HG03432 (cell line): ENCODE results near the gene TRIM22.
"Not testable (repeated sequence)": the region's sequence is repeated elsewhere in the genome, so short reads cannot be mapped to it uniquely, and the experiment has no call there.

Source experiments
- ATAC-seq: cut with Tn5 transposase; IDR thresholded peaks from one replicate; pipeline ENCODE4 v1.9.1; 2021; ENCODE audit warnings: mild to moderate bottlenecking, moderate library complexity; ENCODE audit not compliant: unreplicated experiment

TRIM22 gene

DNA sequence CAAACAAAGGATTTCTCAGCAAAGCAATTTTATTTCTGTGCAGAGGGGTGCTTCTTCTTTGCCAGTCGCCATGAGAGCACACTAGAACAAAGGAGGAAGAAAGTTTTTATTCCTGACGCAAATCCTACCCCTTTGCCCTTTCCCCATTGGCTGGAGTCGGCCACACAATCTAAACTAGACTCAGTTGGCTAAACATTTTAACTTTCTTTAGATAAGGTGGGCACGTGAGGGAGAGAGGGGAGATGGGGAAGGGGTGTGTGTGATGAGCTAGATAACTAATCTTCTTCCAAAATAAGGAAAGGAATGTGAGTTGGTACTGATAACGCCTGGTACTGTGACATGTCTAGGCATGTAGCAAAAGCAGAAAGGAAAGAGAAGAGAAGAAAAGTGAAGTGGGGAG, 626 bp downstream of the TRIM22 start:
- no peak for ATAC-seq

DNA sequence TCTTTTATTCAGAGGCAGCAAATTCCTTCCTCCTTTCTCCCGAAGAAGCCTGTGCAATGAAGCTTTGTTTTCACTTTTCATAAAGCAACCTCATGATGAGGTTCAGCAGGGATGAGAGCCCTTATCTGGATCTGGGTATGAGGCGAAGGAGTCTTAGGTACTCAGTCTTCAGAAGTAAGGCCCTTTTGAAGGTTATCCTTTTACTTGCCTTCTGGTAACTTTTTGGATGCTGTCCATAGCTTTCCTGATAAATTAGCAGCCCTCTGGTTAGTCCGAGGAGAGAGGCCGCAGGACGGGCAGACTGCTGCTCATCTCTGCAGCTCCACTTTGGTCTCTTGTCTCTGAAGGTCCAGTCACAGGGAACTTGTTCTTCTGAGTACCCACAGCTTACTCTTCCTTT, 1.1 kb downstream of the TRIM22 start:
- no peak for ATAC-seq

DNA sequence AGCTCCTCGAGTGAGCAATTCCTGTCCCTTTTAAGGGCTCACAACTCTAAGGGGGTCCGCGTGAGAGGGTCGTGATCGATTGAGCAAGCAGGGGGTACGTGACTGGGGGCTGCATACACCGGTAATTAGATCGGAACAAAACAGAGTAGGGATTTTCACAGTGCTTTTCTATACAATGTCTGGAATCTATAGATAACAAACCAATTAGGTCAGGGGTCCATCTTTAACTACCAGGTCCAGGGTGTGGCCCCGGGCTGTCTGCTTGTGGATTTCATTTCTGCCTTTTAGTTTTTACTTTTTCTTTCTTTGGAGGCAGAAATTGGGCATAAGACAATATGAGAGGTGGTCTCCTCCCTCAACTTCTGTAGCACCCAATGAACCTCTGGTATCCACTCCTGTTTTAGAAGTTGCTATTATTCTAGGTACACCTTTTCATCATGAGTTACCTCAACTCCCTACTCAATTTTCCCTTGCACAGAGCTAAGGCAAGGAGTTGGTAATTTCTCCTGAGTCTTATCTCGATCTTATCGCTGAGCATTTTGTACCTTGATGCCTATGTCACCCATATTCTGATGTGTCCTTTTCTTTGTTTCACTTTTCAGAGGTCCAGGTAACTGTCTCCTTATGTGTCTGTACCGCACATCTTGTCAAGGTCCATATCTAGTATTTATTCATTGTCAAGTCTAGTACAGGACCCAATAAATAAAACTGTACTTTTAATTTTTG, 1.8 kb downstream of the TRIM22 start:
- ATAC-seq = not testable (repeated sequence)

- ATAC-seq = no peak
Measured at GRCh38 chr11:5691964-5692361, 2.4 kb downstream of the TRIM22 start.

DNA sequence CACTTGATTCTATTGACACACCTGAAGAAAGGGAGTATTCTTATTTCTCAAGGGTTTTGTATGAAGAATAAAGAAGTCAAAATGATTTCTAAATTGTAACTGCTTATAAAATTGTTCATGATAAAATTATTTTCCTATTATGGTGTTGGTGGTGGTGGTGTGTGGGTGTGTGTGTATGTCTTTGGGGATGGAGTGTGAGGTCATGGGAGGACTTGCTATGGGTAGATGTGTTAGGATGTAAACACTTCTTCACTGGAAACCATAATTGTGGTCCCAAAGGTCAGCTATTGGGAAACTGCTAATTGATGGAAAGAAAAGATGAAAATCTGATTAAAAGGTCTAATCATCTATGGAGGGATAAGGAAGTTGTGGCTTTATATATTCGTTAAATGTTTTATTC, 5.1 kb downstream of the TRIM22 start:
- ATAC-seq = no peak

DNA sequence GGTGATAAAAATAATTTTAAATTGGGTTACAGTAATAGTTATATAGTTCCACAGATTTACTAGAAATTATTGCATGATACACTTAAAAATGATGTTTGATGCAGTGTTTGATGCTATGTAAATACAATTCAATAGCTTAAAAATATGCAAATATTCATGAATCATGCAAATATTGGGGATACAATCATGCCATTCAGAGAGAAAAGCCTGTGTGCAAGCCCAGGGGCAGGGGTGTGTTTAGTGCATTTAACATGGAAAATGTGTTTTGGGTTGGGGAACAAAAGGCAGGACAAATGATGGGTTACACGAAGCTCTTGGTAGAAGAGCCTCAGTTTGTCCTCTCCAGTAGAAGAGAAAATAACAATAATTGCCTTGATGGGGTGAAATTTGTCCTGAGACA, 6.0 kb downstream of the TRIM22 start:
- ATAC-seq = no peak

GRCh38 chr11:5696210-5696609, 6.6 kb downstream of the TRIM22 start:
- ATAC-seq = no peak

DNA sequence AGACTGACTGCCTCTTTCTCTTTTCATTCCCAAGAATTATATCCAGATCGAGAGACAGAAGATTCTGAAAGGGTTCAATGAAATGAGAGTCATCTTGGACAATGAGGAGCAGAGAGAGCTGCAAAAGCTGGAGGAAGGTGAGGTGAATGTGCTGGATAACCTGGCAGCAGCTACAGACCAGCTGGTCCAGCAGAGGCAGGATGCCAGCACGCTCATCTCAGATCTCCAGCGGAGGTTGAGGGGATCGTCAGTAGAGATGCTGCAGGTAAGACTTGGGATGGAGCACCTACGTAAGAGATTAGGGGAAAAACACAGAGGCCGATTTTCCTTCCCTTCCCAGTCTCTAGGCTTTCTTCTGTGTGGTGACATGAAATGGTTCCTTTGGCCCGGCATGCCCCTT, 8.7 kb downstream of the TRIM22 start:
- no peak for ATAC-seq

DNA sequence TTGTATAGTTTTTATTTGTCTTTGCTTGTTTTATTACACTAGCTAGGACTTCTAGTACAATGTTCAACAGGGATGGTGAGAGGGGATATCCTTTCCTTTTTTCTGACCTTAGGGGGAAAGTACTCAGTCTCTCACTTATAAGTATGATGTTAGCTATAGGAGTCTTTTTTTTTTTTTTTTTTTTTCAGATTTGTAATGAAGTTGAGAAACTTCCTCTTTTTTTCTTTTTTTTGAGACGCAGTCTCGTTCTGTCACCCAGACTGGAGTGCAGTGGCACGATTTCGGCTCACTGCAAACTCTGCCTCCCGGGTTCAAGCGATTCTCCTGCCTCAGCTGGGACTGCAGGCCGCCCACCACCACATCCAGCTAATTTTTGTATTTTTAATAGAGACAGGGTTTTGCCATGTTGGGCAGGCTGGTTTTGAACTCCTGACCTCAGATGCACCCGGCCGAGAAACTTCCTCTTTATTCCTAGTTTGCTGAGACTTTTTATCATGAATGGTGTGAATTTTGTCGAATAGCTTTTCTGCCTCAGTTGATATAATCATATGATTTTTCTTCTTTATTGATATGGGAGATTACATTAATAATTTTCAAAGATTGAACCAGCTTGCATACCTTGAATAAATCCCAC, 10.9 kb downstream of the TRIM22 start:
- ATAC-seq = no peak

DNA sequence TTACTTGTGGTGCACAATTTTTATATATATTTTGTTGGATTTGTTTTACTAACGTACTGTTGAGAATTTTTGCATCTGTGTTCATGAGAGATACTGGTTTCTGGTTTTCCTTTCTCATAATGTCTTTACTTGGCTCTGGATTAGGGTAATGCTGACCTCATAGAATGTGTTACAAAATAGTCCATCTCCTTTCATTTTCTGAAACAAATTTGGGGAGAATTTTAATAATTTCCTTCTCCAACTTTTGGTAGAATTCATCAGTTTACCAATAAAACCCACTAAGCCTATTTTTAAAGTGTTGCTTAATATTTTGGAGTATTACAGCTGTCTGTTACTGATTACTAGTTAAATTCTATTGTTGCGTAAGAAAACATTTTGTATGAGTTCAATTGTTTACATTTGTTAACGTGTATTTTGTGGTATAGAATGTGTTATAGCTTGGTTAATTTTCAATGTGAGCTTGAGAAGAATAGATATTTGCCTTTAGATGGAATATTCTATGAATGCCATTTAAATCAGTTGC, 11.5 kb downstream of the TRIM22 start:
- no peak for ATAC-seq

DNA sequence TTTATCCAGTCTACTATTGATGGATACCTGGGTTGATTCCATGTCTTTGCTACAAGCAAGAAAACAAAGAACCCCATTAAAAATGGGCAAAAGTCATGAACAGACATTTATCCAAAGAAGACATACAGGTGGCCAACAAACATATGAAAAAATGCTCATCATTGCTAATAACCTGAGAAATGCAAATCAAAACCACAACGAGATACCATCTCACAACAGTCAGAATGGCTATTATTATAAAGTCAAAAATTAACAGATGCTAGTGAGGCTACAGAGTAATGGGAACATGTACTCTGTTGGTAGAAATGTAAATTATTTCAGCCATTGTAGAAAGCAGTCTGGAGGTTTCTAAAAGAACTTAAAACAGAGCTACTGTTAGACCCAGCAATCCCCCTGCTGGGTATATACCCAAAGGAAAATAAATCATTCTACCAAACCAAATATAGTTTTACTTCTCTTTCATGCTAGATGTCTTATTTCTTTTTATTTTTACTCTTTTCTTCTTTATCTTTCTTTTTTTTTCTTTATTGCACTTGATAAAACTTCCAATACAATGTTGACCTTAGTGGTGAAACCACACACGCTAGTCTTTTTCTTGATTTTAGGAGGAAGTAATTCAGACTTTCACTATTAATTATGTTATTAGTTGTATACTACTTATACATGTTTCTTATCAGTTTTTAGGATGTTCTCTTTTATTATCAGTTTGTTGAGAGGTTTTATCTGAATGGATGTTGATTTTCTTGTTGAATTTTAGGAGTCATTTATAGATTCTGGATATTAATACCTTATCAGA, 14.3 kb downstream of the TRIM22 start:
- peak; percentile 83 for ATAC-seq

GRCh38 chr11:5705688-5706087, 16.1 kb downstream of the TRIM22 start:
- no peak for ATAC-seq

GRCh38 chr11:5712507-5712906, 22.9 kb downstream of the TRIM22 start:
- no peak for ATAC-seq

- no peak for ATAC-seq
Measured at GRCh38 chr11:5713695-5714094, 24.1 kb downstream of the TRIM22 start.

DNA sequence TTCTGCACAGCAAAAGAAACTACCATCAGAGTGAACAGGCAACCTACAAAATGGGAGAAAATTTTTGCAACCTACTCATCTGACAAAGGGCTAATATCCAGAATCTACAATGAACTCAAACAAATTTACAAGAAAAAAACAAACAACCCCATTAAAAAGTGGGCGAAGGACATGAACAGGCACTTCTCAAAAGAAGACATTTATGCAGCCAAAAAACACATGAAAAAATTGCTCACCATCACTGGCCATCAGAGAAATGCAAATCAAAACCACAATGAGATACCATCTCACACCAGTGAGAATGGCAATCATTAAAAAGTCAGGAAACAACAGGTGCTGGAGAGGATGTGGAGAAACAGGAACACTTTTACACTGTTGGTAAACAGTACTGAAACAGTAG, 26.9 kb downstream of the TRIM22 start:
- ATAC-seq = not testable (repeated sequence)

GRCh38 chr11:5719703-5720495, 30.3 kb downstream of the TRIM22 start:
- no peak for ATAC-seq

DNA sequence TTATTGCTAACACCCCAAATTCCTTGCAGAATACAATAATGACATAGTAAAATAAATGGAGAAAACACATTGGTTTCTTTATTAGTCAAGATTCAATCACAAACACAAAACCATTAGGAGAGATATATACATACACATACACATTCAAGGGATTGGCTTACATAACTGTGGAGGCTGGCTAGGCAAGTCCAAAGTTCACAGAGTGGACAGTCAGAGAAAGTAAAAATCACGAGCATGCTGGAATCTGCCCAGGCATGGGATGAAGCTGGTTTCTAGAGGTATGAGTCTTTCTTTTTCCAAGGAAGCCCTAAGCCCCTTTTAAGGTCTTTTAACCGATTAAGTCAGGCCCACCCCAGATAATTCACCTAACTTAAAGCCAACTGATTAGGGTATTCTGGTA, 33.0 kb downstream of the TRIM22 start:
- ATAC-seq = no peak

- ATAC-seq = no peak
Measured at GRCh38 chr11:5726351-5726750, 36.8 kb downstream of the TRIM22 start.

- no peak for ATAC-seq
Measured at GRCh38 chr11:5727691-5728090, 38.1 kb downstream of the TRIM22 start.

GRCh38 chr11:5736396-5736795, 46.8 kb downstream of the TRIM22 start, which contains the start of gene OR56B1:
TSS of gene OR56B1 (plus strand) at chr11:5736448. CDS start at chr11:5736517, 69 bp downstream.
- ATAC-seq = no peak

- ATAC-seq = no peak
Measured at GRCh38 chr11:5737091-5737490, 47.5 kb downstream of the TRIM22 start.
